Esophagus (tissue), 2 donors: ENCODE results near the gene PAPSS2. TPM values are rescaled to one million over a fixed set of nuclear protein-coding genes. Genes with fewer than 3 reads are reported as not detected.

ENCODE experiments used
- H3K27ac ChIP-seq, 2 donors: one replicate each; pipeline ENCODE4 v1.5.1; 2013; ENCODE audit warnings: low read depth in 2 of 2, mild to moderate bottlenecking in 2 of 2, inconsistent platforms in 1 of 2, low read length in 1 of 2, moderate library complexity in 1 of 2
- H3K27me3 ChIP-seq, 2 donors: one replicate each; pipeline ENCODE4 v1.6.1; 2013; ENCODE audit warnings: low read length in 2 of 2, control low read depth in 1 of 2, mild to moderate bottlenecking in 1 of 2; ENCODE audit not compliant: insufficient read depth in 2 of 2, control insufficient read depth in 1 of 2
- H3K36me3 ChIP-seq, 2 donors: one replicate each; pipeline ENCODE4 v1.6.1; 2013; ENCODE audit warnings: low read length in 1 of 2; ENCODE audit not compliant: control insufficient read depth in 2 of 2, insufficient read depth in 2 of 2
- H3K4me1 ChIP-seq, 2 donors: one replicate each; pipeline ENCODE4 v1.6.1; 2013; ENCODE audit warnings: low read length in 1 of 2; ENCODE audit not compliant: control insufficient read depth in 2 of 2, insufficient read depth in 2 of 2
- H3K4me3 ChIP-seq, 2 donors: one replicate each; pipeline ENCODE4 v1.5.1; 2013; ENCODE audit warnings: low read length in 2 of 2, mild to moderate bottlenecking in 2 of 2, low read depth in 1 of 2, moderate library complexity in 1 of 2
- H3K9me3 ChIP-seq, 2 donors: one replicate each; pipeline ENCODE4 v1.6.1; 2013; ENCODE audit warnings: mild to moderate bottlenecking in 2 of 2, low read depth in 1 of 2, low read length in 1 of 2, moderate library complexity in 1 of 2; ENCODE audit not compliant: control insufficient read depth in 2 of 2, insufficient read depth in 1 of 2
- WGBS, 2 donors: extraction: QIAGEN DNeasy Blood & Tissue Kit; methylation state at CpG; one replicate each; pipeline ENCODE4 v1.1.7; 2013; 5-methylcytosine and 5-hydroxymethylcytosine counted together
- polyA plus RNA-seq, 2 donors: library from polyadenylated mRNA; stranded (reverse); fragments of 200-250 nt; gene quantifications; one replicate each; pipeline ENCODE4 v1.2.3, GENCODE V29; 2013
- donor health status: healthy with polysubstance abuse.
- donor health status: Bipolar disorder and iron deficiency.

PAPSS2 gene
- polyA plus RNA-seq, 2 donors, result 1.3 to 1.7 TPM

DNA sequence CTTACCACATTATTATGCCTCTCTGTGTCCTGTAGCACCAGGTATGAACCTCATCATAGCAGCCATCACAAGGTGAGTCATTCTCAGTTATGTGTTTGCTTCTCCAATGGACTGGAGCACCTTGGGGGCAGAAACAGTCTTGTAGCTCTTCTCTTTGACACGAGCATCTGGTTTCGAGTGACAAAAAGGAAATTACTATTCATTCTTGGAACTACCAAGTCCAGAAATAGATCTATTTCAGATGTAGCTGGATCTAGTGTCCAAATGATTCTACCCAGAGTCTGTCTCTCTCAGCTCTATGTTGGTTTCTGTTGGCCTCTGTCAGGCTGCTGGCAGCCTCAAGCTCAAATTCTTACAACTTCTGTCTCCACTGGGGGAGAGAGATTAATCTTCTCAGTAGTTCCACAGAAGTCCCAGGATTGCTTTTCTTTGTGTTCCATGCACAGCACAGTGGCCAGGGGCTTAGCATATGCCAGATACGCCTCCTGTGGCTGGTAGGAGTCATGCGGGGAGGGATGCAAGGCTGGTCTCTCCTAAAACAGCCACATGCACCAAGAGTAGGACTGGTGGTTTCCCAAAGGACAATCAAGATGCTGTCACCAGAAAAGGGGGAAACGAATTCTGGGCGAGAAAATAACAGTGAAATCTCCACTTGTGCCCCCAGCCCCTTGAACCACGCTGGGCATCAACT lies 37.2 kb upstream of the PAPSS2 start:
- H3K4me1 ChIP-seq, result peaks cover 4% of the 10 kb centered on the region in 2 donors
- no peaks in the 10 kb centered on the region for H3K27me3 ChIP-seq
- 62 to 74% methylated on average over 7 of the region's 7 CpGs for WGBS, 2 donors
- H3K27ac ChIP-seq, result no peak overlapping the region
- H3K36me3 ChIP-seq, result no peaks in the 10 kb centered on the region
- H3K4me3 ChIP-seq, result no peak overlapping the region
- no peaks in the 10 kb centered on the region for H3K9me3 ChIP-seq

DNA sequence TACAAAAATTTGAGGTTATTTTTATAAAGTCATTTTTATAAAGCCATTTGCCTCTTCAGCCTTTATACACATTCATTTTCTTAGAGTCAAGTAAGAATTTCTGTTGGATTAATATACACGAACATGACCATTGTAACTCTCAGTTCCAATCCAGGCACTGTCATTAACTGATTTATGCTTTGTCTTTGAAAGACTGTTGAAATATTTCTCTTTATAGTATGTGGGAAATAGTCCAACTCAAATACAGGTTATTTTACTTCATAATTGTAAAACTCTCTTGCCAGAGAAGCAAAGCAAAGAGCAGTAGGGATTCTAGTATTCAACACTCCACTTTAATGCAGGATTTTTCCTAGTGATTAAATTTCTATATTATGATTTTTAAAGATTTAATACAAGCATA lies 36.5 kb upstream of the PAPSS2 start:
- Histone ChIP-seq H3K27ac (no peak overlapping the region), H3K4me3 (no peak overlapping the region), H3K27me3 (no peaks in the 10 kb centered on the region), H3K4me1 (peaks cover 4% of the 10 kb centered on the region in 2 donors), H3K9me3 (no peaks in the 10 kb centered on the region), H3K36me3 (no peaks in the 10 kb centered on the region)
- 51 to 61% methylated on average over 1 of the region's 1 CpG for WGBS, 2 donors

- Histone ChIP-seq H3K27ac (no peak overlapping the region), H3K4me3 (no peak overlapping the region), H3K9me3 (no peaks in the 10 kb centered on the region), H3K36me3 (no peaks in the 10 kb centered on the region), H3K27me3 (no peaks in the 10 kb centered on the region), H3K4me1 (peaks cover 4% of the 10 kb centered on the region in 2 donors)
- WGBS, 2 donors, result 75 to 77% methylated on average over 1 of the region's 1 CpG
Measured at GRCh38 chr10:87625661-87626060, 34.0 kb upstream of the PAPSS2 start.

DNA sequence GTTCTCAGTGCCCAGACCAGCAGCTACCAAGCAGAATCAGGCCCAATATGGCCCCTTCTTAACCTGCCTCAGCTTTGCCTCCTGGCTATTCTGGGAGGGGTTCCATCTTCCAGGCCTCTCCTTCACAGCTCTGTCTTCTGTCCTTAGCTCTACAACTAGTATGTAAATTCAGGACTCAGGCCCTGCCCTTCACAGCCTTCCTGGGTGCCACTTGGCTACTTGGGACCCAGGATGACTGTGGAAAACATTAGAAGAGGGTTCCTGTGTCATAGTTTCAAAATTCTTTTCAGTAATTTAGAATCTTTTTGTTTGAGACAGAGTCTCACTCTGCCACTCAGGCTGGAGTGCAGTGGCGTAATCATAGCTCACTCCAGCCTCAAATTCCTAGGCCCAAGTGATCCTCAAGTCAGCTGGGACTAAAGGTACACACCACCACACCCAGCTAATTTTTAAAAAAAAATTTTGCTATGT lies 33.2 kb upstream of the PAPSS2 start:
- Histone ChIP-seq H3K27ac (no peak overlapping the region), H3K4me3 (no peak overlapping the region), H3K36me3 (no peaks in the 10 kb centered on the region), H3K4me1 (peaks cover 4% of the 10 kb centered on the region in 2 donors), H3K9me3 (no peaks in the 10 kb centered on the region), H3K27me3 (no peaks in the 10 kb centered on the region)
- WGBS, 2 donors, result 95% methylated on average over 1 of the region's 1 CpG

- Histone ChIP-seq H3K4me1 (no peaks in the 10 kb centered on the region), H3K9me3 (no peaks in the 10 kb centered on the region), H3K36me3 (no peaks in the 10 kb centered on the region), H3K27me3 (no peaks in the 10 kb centered on the region), H3K4me3 (no peak overlapping the region), H3K27ac (no peak overlapping the region)
- WGBS, 2 donors, result 88 to 94% methylated on average over 7 of the region's 7 CpGs
Measured at GRCh38 chr10:87630171-87630570, 29.5 kb upstream of the PAPSS2 start.

GRCh38 chr10:87632454-87632853 lies 27.2 kb upstream of the PAPSS2 start:
- Histone ChIP-seq H3K9me3 (no peaks in the 10 kb centered on the region), H3K36me3 (no peaks in the 10 kb centered on the region), H3K27me3 (no peaks in the 10 kb centered on the region), H3K4me1 (peaks cover 0 to 1% of the 10 kb centered on the region in 2 donors), H3K4me3 (no peak overlapping the region), H3K27ac (no peak overlapping the region)
- WGBS, 2 donors, result 74 to 75% methylated on average over 4 of the region's 4 CpGs

DNA sequence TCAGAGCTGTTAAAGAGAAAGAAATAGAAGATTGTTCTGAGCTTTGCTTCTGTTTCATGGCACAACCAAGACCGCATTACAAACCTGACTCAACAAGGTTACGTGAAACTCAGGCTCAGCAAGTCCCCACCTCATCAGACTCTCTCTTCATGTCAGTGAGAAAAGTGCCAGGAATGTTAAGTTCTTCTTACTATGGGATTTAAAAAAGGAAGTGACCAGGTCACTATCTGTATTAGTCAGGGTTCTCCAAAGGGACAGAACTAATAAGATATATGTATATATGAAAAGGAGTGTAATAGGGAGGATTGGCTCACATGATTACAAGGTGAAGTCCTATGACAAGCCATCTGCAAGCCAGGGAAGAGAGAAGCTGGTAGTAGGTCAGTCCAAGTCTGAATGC lies 25.4 kb upstream of the PAPSS2 start:
- H3K9me3 ChIP-seq, result no peaks in the 10 kb centered on the region
- WGBS, 2 donors, result 93% methylated on average over 2 of the region's 2 CpGs
- H3K4me1 ChIP-seq, result peaks cover 0 to 1% of the 10 kb centered on the region in 2 donors
- no peak overlapping the region for H3K4me3 ChIP-seq
- H3K27ac ChIP-seq, result no peak overlapping the region
- no peaks in the 10 kb centered on the region for H3K36me3 ChIP-seq
- no peaks in the 10 kb centered on the region for H3K27me3 ChIP-seq

DNA sequence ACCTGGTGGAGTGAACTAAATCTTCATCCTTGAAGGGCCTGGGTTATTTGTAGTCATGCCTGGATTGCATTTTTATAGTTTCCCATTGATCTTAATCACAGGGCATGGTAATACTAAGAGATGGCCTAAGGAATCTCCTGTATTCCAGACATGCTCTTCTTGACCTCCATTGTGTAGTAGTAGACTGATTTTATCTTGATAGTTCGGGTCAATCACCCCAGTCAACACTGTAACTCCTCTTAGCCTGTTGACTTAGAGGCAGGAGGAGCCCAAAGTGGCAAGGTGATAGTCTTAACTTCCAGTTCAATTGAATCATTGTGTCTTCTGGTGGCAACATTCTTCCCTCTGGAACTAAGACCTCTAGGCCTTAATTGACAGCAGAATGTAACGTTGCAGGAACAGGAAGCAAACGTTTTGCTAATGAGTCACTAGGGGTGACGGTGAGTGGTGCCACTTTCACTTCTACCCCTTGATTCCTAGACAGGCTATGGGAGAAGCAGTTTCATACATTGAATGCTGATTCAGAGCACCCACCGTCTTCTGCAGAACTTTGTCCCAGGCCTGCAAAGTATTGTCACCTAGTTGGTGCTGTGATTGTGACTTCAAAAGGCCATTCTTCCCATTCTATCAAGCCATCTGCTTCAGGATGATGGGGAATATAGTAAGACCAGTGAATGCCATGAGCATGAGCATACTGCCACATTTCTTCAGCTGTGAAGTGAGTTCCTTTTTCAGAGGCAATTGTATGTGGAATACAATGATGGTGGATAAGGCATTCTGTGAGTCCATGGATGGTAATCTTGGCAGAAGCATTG lies 24.0 kb upstream of the PAPSS2 start:
- WGBS, 2 donors, result 39 to 42% methylated on average over 5 of the region's 5 CpGs
- Histone ChIP-seq H3K36me3 (no peaks in the 10 kb centered on the region), H3K27ac (no peak overlapping the region), H3K4me1 (peaks cover 0 to 1% of the 10 kb centered on the region in 2 donors), H3K27me3 (no peaks in the 10 kb centered on the region), H3K9me3 (no peaks in the 10 kb centered on the region), H3K4me3 (no peak overlapping the region)

DNA sequence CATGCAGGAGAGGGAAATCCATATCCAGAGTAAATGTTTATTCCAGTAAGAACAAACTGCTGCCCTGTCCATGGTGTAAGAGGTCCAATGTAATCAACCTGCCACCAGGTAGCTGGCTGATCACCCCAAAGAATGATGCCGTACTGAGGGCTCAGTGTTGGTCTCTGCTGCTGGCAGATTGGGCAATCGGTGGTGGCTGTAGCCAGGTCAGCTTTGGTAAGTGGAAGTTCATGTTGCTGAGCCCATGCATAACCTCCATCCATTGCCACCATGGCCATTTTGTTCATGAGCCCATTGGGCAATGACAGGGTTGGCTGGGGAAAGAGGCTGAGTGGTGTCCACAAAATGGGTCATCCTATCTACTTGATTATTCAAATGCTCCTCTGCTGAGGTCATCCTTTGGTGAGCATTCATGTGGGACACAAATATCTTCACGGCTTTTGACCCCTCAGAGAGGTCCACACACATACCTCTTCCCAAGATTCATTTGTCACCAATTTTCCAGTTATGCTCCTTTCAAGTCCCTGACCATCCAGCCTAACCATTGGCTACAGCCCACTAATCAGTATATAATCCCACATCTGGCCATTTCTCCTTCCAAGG lies 23.3 kb upstream of the PAPSS2 start:
- Histone ChIP-seq H3K4me3 (no peak overlapping the region), H3K4me1 (peaks cover 0 to 1% of the 10 kb centered on the region in 2 donors), H3K27me3 (no peaks in the 10 kb centered on the region), H3K27ac (no peak overlapping the region), H3K9me3 (no peaks in the 10 kb centered on the region), H3K36me3 (no peaks in the 10 kb centered on the region)
- WGBS, 2 donors, result 90 to 96% methylated on average over 3 of the region's 3 CpGs
